Parietal lobe (tissue), 2 donors: Measurements from ENCODE around the gene RBM4B. TPM values are rescaled to one million over a fixed set of nuclear protein-coding genes. Genes with fewer than 3 reads are reported as not detected.

Experiments
- small RNA-seq: library from RNA; depleted of rRNA; stranded (forward); fragments of <200 nt; gene quantifications from one replicate; pipeline ENCODE3, GENCODE V24; 2014; ENCODE audit warnings: low replicate concordance
- total RNA-seq: library from RNA; depleted of rRNA; stranded (reverse); fragments of >200 nt; gene quantifications from one replicate; pipeline ENCODE4 v1.2.3, GENCODE V29; 2014

Gene RBM4B
- total RNA-seq = 110 TPM

GRCh38 chr11:66677599-66678375, at the start of gene RBM4B:
Gene RBM4B (minus strand): TSS chr11:66677887. CDS start chr11:66677079, 808 bp downstream.

GRCh38 chr11:66638177-66639065, 39.3 kb downstream of the RBM4B start, which contains the start of gene RBM4:
Gene RBM4 (plus strand): TSS chr11:66638703. CDS start chr11:66639712, 1,009 bp downstream.

GRCh38 chr11:66616379-66617154, 61.1 kb downstream of the RBM4B start, which contains the start of gene RBM14:
Gene RBM14 (plus strand): TSS chr11:66616630. CDS start chr11:66616721, 91 bp downstream.

Small RNA genes within 50 kb of the gene (small RNA-seq; reads per million reads assigned to genes)
- gene RN7SL12P (not detected), gene RNU4-39P (not detected)

Other genes starting within 250 kb of the RBM4B start
- gene MRPL11, start 239.0 kb downstream of the RBM4B start, total RNA-seq = 11.6 TPM
- gene PELI3, start 211.0 kb downstream of the RBM4B start, total RNA-seq = 24.7 TPM
- gene DPP3, start 197.5 kb downstream of the RBM4B start, total RNA-seq = 40.4 TPM
- gene BBS1, start 167.3 kb downstream of the RBM4B start, total RNA-seq = 107 TPM
- gene ZDHHC24, start 131.8 kb downstream of the RBM4B start, total RNA-seq = 5.9 TPM
- not detected for gene ACTN3, start 131.0 kb downstream of the RBM4B start, total RNA-seq
- 47.9 TPM for gene CTSF, start 109.3 kb downstream of the RBM4B start, total RNA-seq
- gene CCDC87, start 84.8 kb downstream of the RBM4B start, total RNA-seq = 0.63 TPM
- gene CCS, start 84.7 kb downstream of the RBM4B start, total RNA-seq = 36.9 TPM
- 82.3 TPM for gene RBM14, start 61.3 kb downstream of the RBM4B start, total RNA-seq
- gene RBM4, start 39.2 kb downstream of the RBM4B start, total RNA-seq = 167 TPM
- 182 TPM for gene SPTBN2, start 51.3 kb upstream of the RBM4B start, total RNA-seq
- 22.8 TPM for gene RCE1, start 165.6 kb upstream of the RBM4B start, total RNA-seq
- 46.0 TPM for gene LRFN4, start 179.2 kb upstream of the RBM4B start, total RNA-seq